GM12878 (cell line): ENCODE data around the gene FAM13C. TPM values are rescaled to one million over a fixed set of nuclear protein-coding genes. Genes with fewer than 3 reads are reported as not detected.

Source experiments
- CBFB ChIP-seq: IDR thresholded peaks from 2 replicates; pipeline ENCODE4 v1.6.1; 2016; ENCODE audit warnings: antibody characterized with exemption, low read depth
- CEBPB ChIP-seq, 2 experiments: fragments of 150-350 bp in 1 of 2; IDR thresholded peaks; 2 replicates each; pipeline ENCODE4 v1.6.1; 2012 to 2014; ENCODE audit warnings: low read depth in 2 of 2, low read length in 2 of 2, borderline replicate concordance in 1 of 2, inconsistent platforms in 1 of 2
- RCOR1 ChIP-seq: conservative IDR thresholded peaks from 2 replicates; pipeline ENCODE4 v1.6.1; 2012; ENCODE audit warnings: low read depth, low read length, improper control_type of control experiment
- REST ChIP-seq: IDR thresholded peaks from 2 replicates; pipeline ENCODE4 v1.6.1; 2012; ENCODE audit warnings: mild to moderate bottlenecking, low read depth, low read length
- ZSCAN29 ChIP-seq: fragments of 450-650 bp; IDR thresholded peaks from 2 replicates; pipeline ENCODE4 v1.6.1; 2017; ENCODE audit warnings: mild to moderate bottlenecking, moderate library complexity
- polyA plus RNA-seq, 11 experiments: library from polyadenylated mRNA; depleted of rRNA in 4 of 11; unstranded in 6 of 11; stranded (reverse) in 5 of 11; fragments of >200 nt; fragmentation: Nextera tagmentation in 4 of 11; fragmentation: Illumina TruSeq in 1 of 11; extraction: Ambion mirVana in 4 of 11; extraction: Trizol in 1 of 11; gene quantifications; 1 replicate in 1 of 11; 2 replicates in 10 of 11; pipeline versions ENCODE4 v1.2.1 to v1.2.3, GENCODE V29; 2011 to 2016; ENCODE audit warnings: inconsistent platforms in 2 of 11, missing spikeins in 2 of 11, low read depth in 1 of 11
- total RNA-seq, 4 experiments: library from RNA; depleted of rRNA in 3 of 4; stranded (reverse); fragments of >200 nt in 3 of 4; fragmentation: Illumina TruSeq in 1 of 4; extraction: Trizol in 1 of 4; gene quantifications; 2 replicates each; pipeline versions ENCODE4 v1.2.1 to v1.2.3, GENCODE V29; 2013 to 2021
- TF ChIP-seq, protein P1 (sequence below): IDR thresholded peaks from 2 replicates; pipeline ENCODE4 v1.6.1; 2011; ENCODE audit warnings: low read depth, mild to moderate bottlenecking, low read length, moderate library complexity, borderline replicate concordance; ENCODE audit errors: extremely low read depth
- TF ChIP-seq, protein P2 (sequence below): fragments of 150-350 bp; IDR thresholded peaks from 2 replicates; pipeline ENCODE4 v1.6.1; 2016; ENCODE audit warnings: low read depth, low read length

FAM13C gene
- total and polyA plus RNA-seq, 10 of the 15 experiments (the other 5 are each of a cell fraction or from before 2014, with no cell fraction given), result 0.04 to 0.31 (median 0.13) TPM; not detected in 5

DNA sequence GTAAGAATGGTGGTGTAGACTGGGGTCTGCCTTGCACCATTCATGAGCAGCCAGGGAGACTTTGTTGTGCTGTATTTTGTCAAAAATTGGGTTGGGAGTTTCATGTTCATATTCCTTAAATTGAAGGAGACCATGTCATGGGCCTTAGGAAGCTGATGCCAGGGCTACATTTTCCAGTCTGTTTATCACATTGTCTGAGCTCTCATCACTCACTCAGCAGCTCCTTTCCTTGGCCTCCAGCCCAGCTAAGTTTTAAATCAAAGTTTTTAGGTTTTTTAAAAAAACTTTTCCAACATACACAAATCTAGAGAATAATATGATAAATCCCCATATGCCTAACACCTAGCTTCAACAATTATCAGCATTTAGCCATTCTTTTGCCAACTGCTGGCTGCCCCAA is 12.6 kb upstream of the FAM13C start (continued):
- TF ChIP-seq REST, result no peak
- TF ChIP-seq, protein P1, sequence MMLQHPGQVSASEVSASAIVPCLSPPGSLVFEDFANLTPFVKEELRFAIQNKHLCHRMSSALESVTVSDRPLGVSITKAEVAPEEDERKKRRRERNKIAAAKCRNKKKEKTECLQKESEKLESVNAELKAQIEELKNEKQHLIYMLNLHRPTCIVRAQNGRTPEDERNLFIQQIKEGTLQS, result no peak
- TF ChIP-seq RCOR1, result no peak
- no peak for TF ChIP-seq CBFB
- TF ChIP-seq, protein P2, sequence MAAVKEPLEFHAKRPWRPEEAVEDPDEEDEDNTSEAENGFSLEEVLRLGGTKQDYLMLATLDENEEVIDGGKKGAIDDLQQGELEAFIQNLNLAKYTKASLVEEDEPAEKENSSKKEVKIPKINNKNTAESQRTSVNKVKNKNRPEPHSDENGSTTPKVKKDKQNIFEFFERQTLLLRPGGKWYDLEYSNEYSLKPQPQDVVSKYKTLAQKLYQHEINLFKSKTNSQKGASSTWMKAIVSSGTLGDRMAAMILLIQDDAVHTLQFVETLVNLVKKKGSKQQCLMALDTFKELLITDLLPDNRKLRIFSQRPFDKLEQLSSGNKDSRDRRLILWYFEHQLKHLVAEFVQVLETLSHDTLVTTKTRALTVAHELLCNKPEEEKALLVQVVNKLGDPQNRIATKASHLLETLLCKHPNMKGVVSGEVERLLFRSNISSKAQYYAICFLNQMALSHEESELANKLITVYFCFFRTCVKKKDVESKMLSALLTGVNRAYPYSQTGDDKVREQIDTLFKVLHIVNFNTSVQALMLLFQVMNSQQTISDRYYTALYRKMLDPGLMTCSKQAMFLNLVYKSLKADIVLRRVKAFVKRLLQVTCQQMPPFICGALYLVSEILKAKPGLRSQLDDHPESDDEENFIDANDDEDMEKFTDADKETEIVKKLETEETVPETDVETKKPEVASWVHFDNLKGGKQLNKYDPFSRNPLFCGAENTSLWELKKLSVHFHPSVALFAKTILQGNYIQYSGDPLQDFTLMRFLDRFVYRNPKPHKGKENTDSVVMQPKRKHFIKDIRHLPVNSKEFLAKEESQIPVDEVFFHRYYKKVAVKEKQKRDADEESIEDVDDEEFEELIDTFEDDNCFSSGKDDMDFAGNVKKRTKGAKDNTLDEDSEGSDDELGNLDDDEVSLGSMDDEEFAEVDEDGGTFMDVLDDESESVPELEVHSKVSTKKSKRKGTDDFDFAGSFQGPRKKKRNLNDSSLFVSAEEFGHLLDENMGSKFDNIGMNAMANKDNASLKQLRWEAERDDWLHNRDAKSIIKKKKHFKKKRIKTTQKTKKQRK, result no peak
- no peak for TF ChIP-seq ZSCAN29
- TF ChIP-seq CEBPB (IDR thresholded peaks at IDR 0.05; ENCODE audit: borderline replicate concordance in 1 of 2, low read depth in 2 of 2, low read length in 2 of 2), result no peak
- TF ChIP-seq, all 136 proteins: peak for 0
